Measurements from ENCODE around the gene CRB3. TPM values are rescaled to one million over a fixed set of nuclear protein-coding genes. Genes with fewer than 3 reads are reported as not detected.

The CRB3 gene
- not detected for total RNA-seq

GRCh38 chr19:6464070-6464873 lies at the start of gene CRB3:
TSS of gene CRB3 (plus strand) at chr19:6464271. CDS start at chr19:6464702, 431 bp downstream.
- Histone ChIP-seq H3K4me3 (ENCODE audit: low read length in 3 of 3) (no peak within 1 kb of the TSS), H3K9ac (ENCODE audit: low read depth in 1 of 3, low read length in 3 of 3) (no peak within 1 kb of the TSS), H3K36me3 (ENCODE audit: control insufficient read depth in 3 of 3, insufficient read depth in 3 of 3, low read length in 3 of 3) (no peaks in the 10 kb centered on the region), H3K9me3 (ENCODE audit: control insufficient read depth in 3 of 3, low read length in 3 of 3) (no peaks in the 10 kb centered on the region), H3K27me3 (ENCODE audit: control insufficient read depth in 3 of 3, insufficient read depth in 3 of 3, low read length in 3 of 3) (peaks cover 18 to 28% (median 20%) of the 10 kb centered on the region in 3 donors), H3K4me1 (ENCODE audit: control insufficient read depth in 3 of 3, insufficient read depth in 3 of 3, low read length in 3 of 3) (peaks cover 4 to 8% (median 7%) of the 10 kb centered on the region in 3 donors), H3K27ac (ENCODE audit: low read depth, low read length) (no peak within 1 kb of the TSS)

DNA sequence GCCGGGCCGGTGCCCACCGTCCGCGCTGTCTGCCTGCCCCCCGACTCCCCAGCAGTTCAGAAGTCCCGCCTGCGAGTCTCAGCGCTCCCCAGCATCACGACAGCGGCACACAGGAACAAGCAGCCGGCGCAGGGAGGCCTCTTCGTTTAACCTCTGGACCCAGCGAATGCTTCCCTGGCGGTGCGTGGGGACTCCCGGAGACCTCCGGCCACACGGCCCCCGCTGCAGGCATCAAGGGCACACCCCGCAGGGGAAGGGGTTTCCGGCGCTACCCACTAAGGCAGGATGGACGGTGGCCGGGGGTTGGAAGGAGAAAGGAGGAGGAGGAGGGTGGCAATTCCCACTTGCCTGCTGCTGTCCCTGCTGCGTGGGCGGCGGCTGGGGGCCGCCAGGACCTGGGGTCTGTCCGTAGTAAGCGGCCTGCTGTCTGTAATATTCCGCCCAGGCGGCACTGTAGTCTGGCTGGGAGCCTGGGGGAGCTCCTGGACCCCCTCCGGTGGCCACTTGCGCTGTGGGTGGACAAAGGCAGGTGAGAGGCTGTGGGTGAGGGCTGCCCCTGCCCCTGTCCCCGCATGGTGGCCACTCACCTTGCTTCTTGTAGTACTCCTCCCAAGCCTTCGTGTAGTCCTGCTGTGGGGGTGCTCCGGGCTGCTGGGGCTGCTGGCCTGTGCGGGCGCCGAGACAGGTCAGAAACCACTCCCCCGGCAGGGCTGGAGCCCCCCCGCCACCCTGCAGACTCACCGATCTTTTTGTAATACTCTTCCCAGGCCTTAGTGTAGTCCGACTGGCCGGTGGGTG lies 49.1 kb upstream of the CRB3 start:
- Histone ChIP-seq H3K27me3 (ENCODE audit: control insufficient read depth in 3 of 3, insufficient read depth in 3 of 3, low read length in 3 of 3) (no peaks in the 10 kb centered on the region), H3K36me3 (ENCODE audit: control insufficient read depth in 3 of 3, insufficient read depth in 3 of 3, low read length in 3 of 3) (peaks cover 53 to 54% (median 53%) of the 10 kb centered on the region in 3 donors), H3K9me3 (ENCODE audit: control insufficient read depth in 3 of 3, low read length in 3 of 3) (no peaks in the 10 kb centered on the region), H3K9ac (ENCODE audit: low read depth in 1 of 3, low read length in 3 of 3) (no peak overlapping the region), H3K27ac (ENCODE audit: low read depth, low read length) (no peak overlapping the region), H3K4me1 (ENCODE audit: control insufficient read depth in 3 of 3, insufficient read depth in 3 of 3, low read length in 3 of 3) (no peaks in the 10 kb centered on the region), H3K4me3 (ENCODE audit: low read length in 3 of 3) (no peak overlapping the region)

- Histone ChIP-seq H3K27ac (ENCODE audit: low read depth, low read length) (no peak overlapping the region), H3K9me3 (ENCODE audit: control insufficient read depth in 3 of 3, low read length in 3 of 3) (no peaks in the 10 kb centered on the region), H3K36me3 (ENCODE audit: control insufficient read depth in 3 of 3, insufficient read depth in 3 of 3, low read length in 3 of 3) (peaks cover 60 to 61% (median 60%) of the 10 kb centered on the region in 3 donors), H3K4me3 (ENCODE audit: low read length in 3 of 3) (no peak overlapping the region), H3K4me1 (ENCODE audit: control insufficient read depth in 3 of 3, insufficient read depth in 3 of 3, low read length in 3 of 3) (peaks cover 0 to 4% (median under 1%) of the 10 kb centered on the region in 3 donors), H3K27me3 (ENCODE audit: control insufficient read depth in 3 of 3, insufficient read depth in 3 of 3, low read length in 3 of 3) (no peaks in the 10 kb centered on the region), H3K9ac (ENCODE audit: low read depth in 1 of 3, low read length in 3 of 3) (no peak overlapping the region)
Measured at GRCh38 chr19:6415591-6416190, 48.4 kb upstream of the CRB3 start.

DNA sequence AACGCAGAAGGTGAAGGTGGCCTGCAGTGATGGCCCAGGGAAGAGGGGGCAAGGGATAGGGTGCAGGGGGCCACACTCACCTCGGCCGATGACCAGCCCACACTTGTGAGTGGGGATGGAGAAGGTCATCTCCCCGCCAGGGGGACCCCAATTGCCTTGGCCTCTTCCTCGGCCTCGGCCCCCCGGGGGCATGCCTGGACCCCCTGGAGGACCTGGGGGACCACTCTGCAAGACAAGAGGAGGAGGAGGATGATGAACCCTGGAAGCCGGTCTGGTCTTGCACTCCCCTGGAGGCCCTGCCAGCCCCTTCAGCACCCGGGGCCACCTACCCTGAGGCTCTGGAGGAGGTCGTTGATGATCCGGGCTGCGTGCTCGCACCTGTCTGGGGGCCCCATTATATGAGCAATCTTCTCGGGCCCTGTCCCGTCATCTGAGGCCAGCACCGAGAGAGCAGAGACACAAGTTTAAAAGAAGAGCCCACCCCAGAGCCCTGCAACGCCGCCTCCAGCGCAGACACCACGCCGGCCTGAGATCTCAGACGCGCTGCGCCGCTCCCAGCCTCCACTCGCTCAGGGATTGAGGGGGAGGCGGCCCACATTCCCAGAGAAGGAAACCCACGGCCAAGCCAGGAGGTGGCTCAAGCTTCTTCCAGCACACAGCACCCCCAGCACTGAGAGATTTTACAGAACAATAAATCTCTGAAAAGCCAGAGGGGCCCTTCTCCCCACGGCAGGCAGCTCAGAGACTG lies 47.2 kb upstream of the CRB3 start:
- Histone ChIP-seq H3K4me1 (ENCODE audit: control insufficient read depth in 3 of 3, insufficient read depth in 3 of 3, low read length in 3 of 3) (peaks cover 2 to 10% (median 7%) of the 10 kb centered on the region in 3 donors), H3K27ac (ENCODE audit: low read depth, low read length) (no peak overlapping the region), H3K9me3 (ENCODE audit: control insufficient read depth in 3 of 3, low read length in 3 of 3) (no peaks in the 10 kb centered on the region), H3K27me3 (ENCODE audit: control insufficient read depth in 3 of 3, insufficient read depth in 3 of 3, low read length in 3 of 3) (no peaks in the 10 kb centered on the region), H3K36me3 (ENCODE audit: control insufficient read depth in 3 of 3, insufficient read depth in 3 of 3, low read length in 3 of 3) (peaks cover 64 to 68% (median 66%) of the 10 kb centered on the region in 3 donors), H3K4me3 (ENCODE audit: low read length in 3 of 3) (no peak overlapping the region), H3K9ac (ENCODE audit: low read depth in 1 of 3, low read length in 3 of 3) (no peak overlapping the region)

DNA sequence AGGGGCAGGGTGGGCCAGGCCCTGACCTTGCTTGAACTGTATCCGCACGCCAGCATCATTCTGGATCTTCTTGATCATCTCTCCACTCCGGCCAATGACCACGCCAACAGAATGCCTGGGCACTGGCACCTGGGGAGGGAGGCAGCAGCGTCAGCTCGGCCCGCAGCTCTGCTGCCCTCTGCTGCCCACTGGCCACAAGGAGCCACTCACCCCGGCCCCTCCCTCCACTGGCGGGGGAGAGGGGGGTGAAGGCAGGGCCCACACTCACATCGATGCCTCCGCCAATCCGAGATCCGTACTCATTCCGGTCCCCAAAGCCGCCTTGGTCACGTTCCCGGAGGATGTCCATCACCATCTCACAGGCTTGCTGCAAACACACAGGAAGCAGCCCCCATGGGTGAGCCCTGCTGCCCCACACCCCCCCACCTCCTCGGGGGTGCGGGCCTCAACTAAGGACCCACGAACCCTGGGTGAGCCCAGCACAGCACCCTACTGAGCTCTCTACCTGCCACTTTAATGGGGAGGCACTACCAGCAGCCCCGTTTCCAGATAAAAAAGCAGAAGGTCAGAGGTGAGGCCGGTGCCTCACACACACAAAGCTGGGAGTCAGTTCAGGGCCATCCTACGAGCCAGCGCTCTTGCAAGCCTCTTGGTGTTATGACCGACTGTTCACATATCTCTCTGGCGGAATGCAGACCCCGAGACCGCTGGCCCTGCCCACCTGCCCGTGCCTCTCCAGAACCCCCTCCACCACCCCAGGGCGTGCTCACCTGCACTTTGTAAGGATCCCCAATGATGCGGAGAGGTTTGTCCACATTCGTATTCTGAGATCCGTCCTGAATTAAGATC lies 46.1 kb upstream of the CRB3 start:
- no peaks in the 10 kb centered on the region for H3K9me3 ChIP-seq (ENCODE audit: control insufficient read depth in 3 of 3, low read length in 3 of 3)
- H3K4me3 ChIP-seq (ENCODE audit: low read length in 3 of 3), result no peak overlapping the region
- peaks cover 10 to 21% (median 13%) of the 10 kb centered on the region in 3 donors for H3K4me1 ChIP-seq (ENCODE audit: control insufficient read depth in 3 of 3, insufficient read depth in 3 of 3, low read length in 3 of 3)
- no peak overlapping the region for H3K27ac ChIP-seq (ENCODE audit: low read depth, low read length)
- H3K27me3 ChIP-seq (ENCODE audit: control insufficient read depth in 3 of 3, insufficient read depth in 3 of 3, low read length in 3 of 3), result no peaks in the 10 kb centered on the region
- H3K36me3 ChIP-seq (ENCODE audit: control insufficient read depth in 3 of 3, insufficient read depth in 3 of 3, low read length in 3 of 3), result peaks cover 66 to 70% (median 69%) of the 10 kb centered on the region in 3 donors
- H3K9ac ChIP-seq (ENCODE audit: low read depth in 1 of 3, low read length in 3 of 3), result no peak overlapping the region

DNA sequence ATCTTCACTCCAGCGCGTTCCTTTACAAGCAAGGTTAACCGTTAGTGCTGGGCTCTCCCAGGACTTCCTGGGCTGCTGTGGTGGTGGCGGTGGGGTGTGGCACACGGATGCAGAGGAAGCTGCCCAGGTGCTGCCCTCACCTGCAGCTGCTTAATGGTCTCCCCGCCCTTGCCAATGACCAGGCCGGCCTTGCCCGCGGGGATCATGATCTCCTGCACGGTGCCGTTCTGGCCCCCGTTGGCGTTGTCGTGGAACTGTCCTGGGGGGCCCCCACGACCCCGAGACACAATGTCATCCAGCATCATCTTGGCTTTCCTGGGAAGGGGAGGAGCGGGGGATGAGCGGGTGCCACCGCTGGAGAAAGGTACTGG lies 45.5 kb upstream of the CRB3 start:
- Histone ChIP-seq H3K36me3 (ENCODE audit: control insufficient read depth in 3 of 3, insufficient read depth in 3 of 3, low read length in 3 of 3) (peaks cover 66 to 70% (median 69%) of the 10 kb centered on the region in 3 donors), H3K9ac (ENCODE audit: low read depth in 1 of 3, low read length in 3 of 3) (no peak overlapping the region), H3K27me3 (ENCODE audit: control insufficient read depth in 3 of 3, insufficient read depth in 3 of 3, low read length in 3 of 3) (no peaks in the 10 kb centered on the region), H3K4me3 (ENCODE audit: low read length in 3 of 3) (no peak overlapping the region), H3K9me3 (ENCODE audit: control insufficient read depth in 3 of 3, low read length in 3 of 3) (no peaks in the 10 kb centered on the region), H3K27ac (ENCODE audit: low read depth, low read length) (no peak overlapping the region), H3K4me1 (ENCODE audit: control insufficient read depth in 3 of 3, insufficient read depth in 3 of 3, low read length in 3 of 3) (peaks cover 16 to 27% (median 19%) of the 10 kb centered on the region in 3 donors)

DNA sequence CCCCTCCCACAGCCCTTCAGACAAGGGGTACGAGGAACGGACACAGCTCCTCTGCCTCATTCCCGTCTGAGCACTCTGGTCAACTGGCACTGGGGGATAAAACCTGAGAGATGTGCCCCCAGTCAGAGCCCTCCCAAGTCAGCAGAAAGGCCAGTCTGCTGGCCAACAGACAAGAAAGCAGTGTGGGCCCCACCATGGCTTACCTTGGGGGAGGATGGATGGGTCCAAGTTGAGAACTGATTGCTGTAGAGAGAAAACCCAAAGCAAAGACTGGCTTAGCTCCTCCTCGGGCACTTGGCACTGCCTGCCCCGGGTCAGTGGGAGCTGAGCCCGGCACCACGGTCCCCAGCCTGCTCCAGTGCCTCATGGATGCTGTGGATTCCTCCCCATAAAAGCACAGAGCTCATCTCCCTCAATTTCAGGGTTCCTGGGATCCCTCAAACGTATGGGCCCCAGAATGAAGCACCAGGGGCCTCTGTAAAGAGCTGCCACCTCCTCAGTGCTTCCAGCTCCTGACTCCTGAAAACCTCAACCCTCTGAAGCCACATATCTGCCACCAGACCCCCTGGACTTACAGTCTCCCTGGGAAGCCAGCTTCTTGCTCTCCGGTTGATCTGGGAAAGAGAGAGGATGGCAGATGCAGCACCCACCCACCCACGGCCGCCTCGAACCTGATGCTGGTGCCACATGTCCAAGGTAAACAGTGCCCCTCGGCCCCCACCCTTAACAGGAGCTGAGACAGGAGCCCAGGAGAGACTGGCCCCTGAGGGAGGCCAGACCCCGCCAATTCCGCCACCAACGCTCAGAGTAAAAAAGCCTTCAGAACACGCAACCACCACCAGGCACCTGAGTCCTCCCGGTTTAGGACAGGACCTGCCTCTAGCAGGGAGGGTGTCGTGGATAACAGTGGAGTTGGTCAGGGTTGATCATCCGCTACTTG lies 42.7 kb upstream of the CRB3 start:
- no peak overlapping the region for H3K4me3 ChIP-seq (ENCODE audit: low read length in 3 of 3)
- H3K27ac ChIP-seq (ENCODE audit: low read depth, low read length), result no peak overlapping the region
- H3K4me1 ChIP-seq (ENCODE audit: control insufficient read depth in 3 of 3, insufficient read depth in 3 of 3, low read length in 3 of 3), result peaks cover 24 to 39% (median 27%) of the 10 kb centered on the region in 3 donors
- no peaks in the 10 kb centered on the region for H3K27me3 ChIP-seq (ENCODE audit: control insufficient read depth in 3 of 3, insufficient read depth in 3 of 3, low read length in 3 of 3)
- peak overlapping the region in 1 of 3 donors; percentile 45 for H3K9ac ChIP-seq (ENCODE audit: low read depth in 1 of 3, low read length in 3 of 3)
- peaks cover 48 to 54% (median 49%) of the 10 kb centered on the region in 3 donors for H3K36me3 ChIP-seq (ENCODE audit: control insufficient read depth in 3 of 3, insufficient read depth in 3 of 3, low read length in 3 of 3)
- no peaks in the 10 kb centered on the region for H3K9me3 ChIP-seq (ENCODE audit: control insufficient read depth in 3 of 3, low read length in 3 of 3)

GRCh38 chr19:6423499-6424194 lies 40.4 kb upstream of the CRB3 start:
- Histone ChIP-seq H3K27me3 (ENCODE audit: control insufficient read depth in 3 of 3, insufficient read depth in 3 of 3, low read length in 3 of 3) (no peaks in the 10 kb centered on the region), H3K9me3 (ENCODE audit: control insufficient read depth in 3 of 3, low read length in 3 of 3) (no peaks in the 10 kb centered on the region), H3K4me1 (ENCODE audit: control insufficient read depth in 3 of 3, insufficient read depth in 3 of 3, low read length in 3 of 3) (peaks cover 24 to 39% (median 27%) of the 10 kb centered on the region in 3 donors), H3K27ac (ENCODE audit: low read depth, low read length) (peak overlapping the region; percentile 76), H3K36me3 (ENCODE audit: control insufficient read depth in 3 of 3, insufficient read depth in 3 of 3, low read length in 3 of 3) (peaks cover 25 to 31% (median 28%) of the 10 kb centered on the region in 3 donors), H3K9ac (ENCODE audit: low read depth in 1 of 3, low read length in 3 of 3) (peak overlapping the region; percentile 69 to 91 (median 90)), H3K4me3 (ENCODE audit: low read length in 3 of 3) (peak overlapping the region; percentile 84 to 92 (median 87))

Measured in skeletal muscle tissue (tissue), 4 donors.